Cardiac muscle cell (in vitro differentiated cells and primary cell): ENCODE measurements around the gene DEPDC7. TPM values are rescaled to one million over a fixed set of nuclear protein-coding genes. Genes with fewer than 3 reads are reported as not detected.
"Not testable (repeated sequence)": the region's sequence is repeated elsewhere in the genome, so short reads cannot be mapped to it uniquely, and the experiment has no call there.

ENCODE experiments used
- DNase-seq, 2 donors: peaks; one replicate each; pipeline versions ENCODE4 v3.0.0 to v3.0.0-alpha.2; 2010 to 2017; ENCODE audit warnings: low read depth in 1 of 2, low spot score in 1 of 2
- H3K27ac ChIP-seq: fragments of 200-600 bp; sonication (generic); 2 replicates; pipeline ENCODE4 v1.5.1; 2016
- H3K27me3 ChIP-seq: fragments of 200-600 bp; sonication (generic); 2 replicates; pipeline ENCODE4 v1.6.0; 2016; ENCODE audit warnings: control low read depth
- H3K36me3 ChIP-seq: fragments of 200-600 bp; sonication (generic); 2 replicates; pipeline ENCODE4 v1.5.1; 2016; ENCODE audit warnings: control low read depth
- H3K4me1 ChIP-seq: fragments of 200-600 bp; sonication (generic); 2 replicates; pipeline ENCODE4 v1.8.1; 2017; ENCODE audit warnings: low read depth, mild to moderate bottlenecking, mixed run types
- H3K4me3 ChIP-seq: fragments of 200-600 bp; sonication (generic); 2 replicates; pipeline ENCODE4 v1.5.1; 2016; ENCODE audit warnings: mild to moderate bottlenecking
- H3K9me3 ChIP-seq: fragments of 200-600 bp; sonication (generic); 2 replicates; pipeline ENCODE4 v1.5.1; 2017; ENCODE audit warnings: low read depth, mild to moderate bottlenecking, control low read depth
- polyA plus RNA-seq: library from polyadenylated mRNA; unstranded; fragments of >200 nt; fragmentation: Nextera tagmentation; extraction: Ambion mirVana; gene quantifications from 2 replicates; pipeline ENCODE4 v1.2.1, GENCODE V29; 2016
- total RNA-seq: library from RNA; depleted of rRNA; stranded (reverse); fragments of >200 nt; gene quantifications from 2 replicates; pipeline ENCODE4 v1.2.3, GENCODE V29; 2016
- TF ChIP-seq, protein P1 (sequence below): IDR thresholded peaks from 2 replicates; pipeline ENCODE4 v1.5.1; 2012; ENCODE audit warnings: low read depth, mild to moderate bottlenecking, low read length

DEPDC7 gene
- total and polyA plus RNA-seq, 2 experiments from 2014 or later = 1.6 to 3.8 TPM

DNA sequence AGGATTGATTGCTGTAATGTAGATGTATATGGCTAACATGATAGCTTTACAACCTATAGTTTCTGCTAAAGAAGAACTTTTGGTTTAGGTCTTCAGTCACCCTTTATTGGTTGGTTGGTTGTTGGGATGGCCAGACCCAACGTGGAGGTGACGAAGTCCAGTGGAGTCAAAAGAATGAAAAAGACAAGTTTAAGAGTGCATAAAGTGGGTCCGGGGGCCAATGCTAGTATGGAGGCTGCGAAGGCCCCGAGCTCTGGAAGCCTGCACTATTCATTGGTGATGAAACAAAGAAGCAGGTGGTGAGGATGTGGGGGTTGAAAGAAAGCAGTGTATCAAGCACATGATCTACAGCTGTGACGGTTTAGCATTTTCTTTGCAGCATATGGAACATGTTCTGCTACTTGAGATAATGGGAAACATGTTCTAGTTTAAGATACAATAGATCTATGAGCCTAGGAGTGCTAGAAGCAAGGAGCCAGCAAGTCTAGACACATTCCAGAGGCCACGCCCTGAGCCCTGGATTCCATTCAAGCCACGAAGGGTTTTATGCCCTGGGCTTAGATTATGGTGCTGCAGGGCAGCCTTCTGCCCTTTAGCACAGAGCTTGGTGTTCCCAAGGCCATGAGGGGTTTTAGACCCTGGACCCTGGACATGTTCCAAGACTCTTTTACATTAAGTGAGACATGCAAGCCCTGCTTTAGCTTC lies 30.0 kb downstream of the DEPDC7 start:
- no peaks in the 10 kb centered on the region for H3K36me3 ChIP-seq
- H3K27ac ChIP-seq = no peak overlapping the region
- peaks cover 3% of the 10 kb centered on the region for H3K4me1 ChIP-seq
- no peaks in the 10 kb centered on the region for H3K9me3 ChIP-seq
- TF ChIP-seq, protein P1, sequence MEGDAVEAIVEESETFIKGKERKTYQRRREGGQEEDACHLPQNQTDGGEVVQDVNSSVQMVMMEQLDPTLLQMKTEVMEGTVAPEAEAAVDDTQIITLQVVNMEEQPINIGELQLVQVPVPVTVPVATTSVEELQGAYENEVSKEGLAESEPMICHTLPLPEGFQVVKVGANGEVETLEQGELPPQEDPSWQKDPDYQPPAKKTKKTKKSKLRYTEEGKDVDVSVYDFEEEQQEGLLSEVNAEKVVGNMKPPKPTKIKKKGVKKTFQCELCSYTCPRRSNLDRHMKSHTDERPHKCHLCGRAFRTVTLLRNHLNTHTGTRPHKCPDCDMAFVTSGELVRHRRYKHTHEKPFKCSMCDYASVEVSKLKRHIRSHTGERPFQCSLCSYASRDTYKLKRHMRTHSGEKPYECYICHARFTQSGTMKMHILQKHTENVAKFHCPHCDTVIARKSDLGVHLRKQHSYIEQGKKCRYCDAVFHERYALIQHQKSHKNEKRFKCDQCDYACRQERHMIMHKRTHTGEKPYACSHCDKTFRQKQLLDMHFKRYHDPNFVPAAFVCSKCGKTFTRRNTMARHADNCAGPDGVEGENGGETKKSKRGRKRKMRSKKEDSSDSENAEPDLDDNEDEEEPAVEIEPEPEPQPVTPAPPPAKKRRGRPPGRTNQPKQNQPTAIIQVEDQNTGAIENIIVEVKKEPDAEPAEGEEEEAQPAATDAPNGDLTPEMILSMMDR = no peak
- DNase-seq = peak in 1 of 2 donors; percentile 6
- H3K4me3 ChIP-seq = no peak overlapping the region
- no peaks in the 10 kb centered on the region for H3K27me3 ChIP-seq

GRCh38 chr11:33048701-33049100 lies 33.0 kb downstream of the DEPDC7 start:
- DNase-seq, H3K36me3 ChIP-seq, H3K4me1 ChIP-seq, H3K4me3 ChIP-seq, H3K27ac ChIP-seq, H3K9me3 ChIP-seq, H3K27me3 ChIP-seq: not testable (repeated sequence)

GRCh38 chr11:33049565-33050408 lies 34.1 kb downstream of the DEPDC7 start:
- H3K36me3 ChIP-seq, H3K27ac ChIP-seq, DNase-seq, H3K9me3 ChIP-seq, H3K4me3 ChIP-seq, H3K4me1 ChIP-seq, H3K27me3 ChIP-seq: not testable (repeated sequence)

DNA sequence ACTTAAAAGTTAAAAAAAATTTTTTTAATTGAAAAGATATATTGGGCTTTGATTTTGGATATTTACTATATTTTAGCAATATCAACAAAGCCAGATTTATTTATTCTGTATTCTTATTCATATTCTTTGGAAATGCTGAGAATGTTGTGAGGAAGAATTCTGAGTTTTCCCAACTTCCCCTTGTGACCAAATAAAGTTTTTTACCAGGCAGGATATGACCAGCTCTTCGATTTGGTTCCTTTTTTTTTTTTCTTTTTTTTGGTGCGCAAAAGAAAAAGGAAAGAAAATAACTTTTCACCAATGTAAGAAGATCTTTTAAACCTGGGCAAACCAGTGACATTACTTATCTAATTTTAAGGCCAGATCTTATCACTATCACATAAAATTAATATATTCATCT lies 36.6 kb downstream of the DEPDC7 start:
- Histone ChIP-seq H3K27me3 (no peaks in the 10 kb centered on the region), H3K4me1 (no peaks in the 10 kb centered on the region), H3K9me3 (no peaks in the 10 kb centered on the region), H3K36me3 (no peaks in the 10 kb centered on the region), H3K4me3 (no peak overlapping the region), H3K27ac (no peak overlapping the region)
- TF ChIP-seq, protein P1 = no peak
- no peak for DNase-seq

GRCh38 chr11:33055375-33055774 lies 39.7 kb downstream of the DEPDC7 start:
- Histone ChIP-seq H3K9me3 (no peaks in the 10 kb centered on the region), H3K4me3 (no peak overlapping the region), H3K27me3 (no peaks in the 10 kb centered on the region), H3K27ac (no peak overlapping the region), H3K4me1 (no peaks in the 10 kb centered on the region), H3K36me3 (peaks cover 13% of the 10 kb centered on the region)
- TF ChIP-seq, protein P1 = no peak
- no peak for DNase-seq

GRCh38 chr11:33057284-33057683 lies 41.6 kb downstream of the DEPDC7 start:
- DNase-seq = no peak
- no peaks in the 10 kb centered on the region for H3K27me3 ChIP-seq
- H3K27ac ChIP-seq = no peak overlapping the region
- H3K36me3 ChIP-seq = peaks cover 13% of the 10 kb centered on the region
- TF ChIP-seq, protein P1 = no peak
- H3K4me1 ChIP-seq = no peaks in the 10 kb centered on the region
- H3K9me3 ChIP-seq = no peaks in the 10 kb centered on the region
- H3K4me3 ChIP-seq = no peak overlapping the region
